SJCRH30 (cell line): ENCODE measurements around the gene PSMC3. TPM values are rescaled to one million over a fixed set of nuclear protein-coding genes. Genes with fewer than 3 reads are reported as not detected.

Experiments used
- DNase-seq, 2 experiments: peaks; one replicate each; pipeline ENCODE4 v3.0.0-alpha.2; 2015 to 2020
- H3K27ac ChIP-seq: fragments of 250-450 bp; sonication (Bioruptor Pico); 2 replicates; pipeline ENCODE4 v1.5.1; 2020; ENCODE audit warnings: mild to moderate bottlenecking, moderate library complexity
- H3K27me3 ChIP-seq: fragments of 250-450 bp; sonication (Bioruptor Pico); 2 replicates; pipeline ENCODE4 v1.5.1; 2020; ENCODE audit warnings: mild to moderate bottlenecking, moderate library complexity
- H3K36me3 ChIP-seq: fragments of 250-450 bp; sonication (Bioruptor Pico); 2 replicates; pipeline ENCODE4 v1.5.1; 2020; ENCODE audit warnings: mild to moderate bottlenecking, moderate library complexity
- H3K4me1 ChIP-seq: fragments of 250-450 bp; sonication (Bioruptor Pico); 2 replicates; pipeline ENCODE4 v1.5.1; 2020; ENCODE audit warnings: mild to moderate bottlenecking, moderate library complexity
- H3K4me3 ChIP-seq: fragments of 250-450 bp; sonication (Bioruptor Pico); 2 replicates; pipeline ENCODE4 v1.5.1; 2020; ENCODE audit warnings: mild to moderate bottlenecking, moderate library complexity
- H3K9me3 ChIP-seq: fragments of 250-450 bp; sonication (Bioruptor Pico); replicated peaks from 2 replicates; pipeline ENCODE4 v1.5.1; 2020; ENCODE audit warnings: mild to moderate bottlenecking, moderate library complexity
- total RNA-seq: library from RNA; depleted of rRNA; stranded (reverse); fragments of >200 nt; shearing (Covaris generic); gene quantifications from 2 replicates; pipeline ENCODE4 v1.2.3, GENCODE V29; 2014

PSMC3 gene
- total RNA-seq, 1 experiment from 2014 or later: 258 TPM

- H3K4me3 ChIP-seq: peak overlapping the region; percentile 71
- peak overlapping the region; percentile 93 for H3K27ac ChIP-seq
- H3K27me3 ChIP-seq: no peaks in the 10 kb centered on the region
- peaks cover 10% of the 10 kb centered on the region for H3K4me1 ChIP-seq
- no peaks in the 10 kb centered on the region for H3K9me3 ChIP-seq
- DNase-seq: no peak
- peaks cover 13% of the 10 kb centered on the region for H3K36me3 ChIP-seq
Observed at GRCh38 chr11:47449541-47449940, 23.3 kb upstream of the PSMC3 start.

GRCh38 chr11:47448566-47449427 lies 22.6 kb upstream of the PSMC3 start, which contains the start of gene RAPSN:
RAPSN (minus strand) TSS chr11:47449136; CDS start chr11:47448964, 172 bp downstream.
- Histone ChIP-seq H3K9me3 (no peaks in the 10 kb centered on the region), H3K27me3 (no peaks in the 10 kb centered on the region), H3K4me3 (peak within 1 kb of the TSS; percentile 71), H3K27ac (peak within 1 kb of the TSS; percentile 93), H3K4me1 (peaks cover 10% of the 10 kb centered on the region), H3K36me3 (peaks cover 17% of the 10 kb centered on the region)
- DNase-seq: peak; percentile 94

- H3K27ac ChIP-seq: peak overlapping the region; percentile 93
- H3K4me1 ChIP-seq: peaks cover 10% of the 10 kb centered on the region
- no peak for DNase-seq
- no peaks in the 10 kb centered on the region for H3K27me3 ChIP-seq
- peaks cover 25% of the 10 kb centered on the region for H3K36me3 ChIP-seq
- H3K4me3 ChIP-seq: peak overlapping the region; percentile 71
- no peaks in the 10 kb centered on the region for H3K9me3 ChIP-seq
Observed at GRCh38 chr11:47447906-47448305, 21.7 kb upstream of the PSMC3 start.

DNA sequence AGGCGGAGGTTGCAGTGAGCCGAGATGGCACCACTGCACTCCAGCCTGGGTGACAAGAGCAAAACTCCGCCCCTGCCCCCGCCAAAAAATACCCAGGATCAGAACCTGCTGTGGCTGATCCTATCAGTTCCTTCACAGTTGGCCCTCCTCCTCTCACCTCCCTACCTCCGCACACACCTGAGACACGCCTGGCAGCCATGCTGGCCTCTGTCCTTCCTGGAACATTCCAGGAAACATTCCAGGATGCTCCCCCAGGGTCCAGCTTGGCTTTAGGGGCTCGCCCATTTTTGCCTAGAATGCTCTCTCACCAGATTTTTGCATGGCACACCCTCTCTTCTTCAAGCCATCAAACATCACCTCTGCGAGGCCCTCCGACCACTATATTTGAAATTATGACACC lies 20.6 kb upstream of the PSMC3 start:
- Histone ChIP-seq H3K36me3 (peaks cover 35% of the 10 kb centered on the region), H3K4me3 (no peak overlapping the region), H3K27me3 (no peaks in the 10 kb centered on the region), H3K4me1 (peaks cover 10% of the 10 kb centered on the region), H3K27ac (no peak overlapping the region), H3K9me3 (no peaks in the 10 kb centered on the region)
- no peak for DNase-seq

GRCh38 chr11:47445840-47446239 lies 19.6 kb upstream of the PSMC3 start:
- Histone ChIP-seq H3K27ac (no peak overlapping the region), H3K4me1 (peaks cover 10% of the 10 kb centered on the region), H3K27me3 (no peaks in the 10 kb centered on the region), H3K4me3 (no peak overlapping the region), H3K36me3 (peaks cover 40% of the 10 kb centered on the region), H3K9me3 (no peaks in the 10 kb centered on the region)
- no peak for DNase-seq

DNA sequence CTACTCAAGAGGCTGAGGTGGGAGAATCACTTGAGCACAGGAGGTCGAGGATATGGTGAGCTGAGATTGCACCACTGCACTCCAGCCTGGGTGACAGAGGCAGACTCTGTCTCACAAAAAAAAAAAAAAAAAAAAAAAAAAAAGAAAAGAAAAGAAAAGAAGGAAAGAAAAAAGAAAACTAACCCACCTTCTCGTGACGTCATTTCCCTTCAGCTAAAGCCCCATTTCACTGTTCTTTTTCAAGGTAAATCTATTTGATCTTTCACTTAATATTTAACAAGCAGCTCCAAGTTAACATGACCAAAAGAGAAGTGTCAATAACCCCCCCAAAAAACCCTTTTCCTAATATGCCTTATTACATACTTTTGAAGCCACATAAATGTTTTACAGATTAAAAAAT lies 17.6 kb upstream of the PSMC3 start:
- H3K27me3 ChIP-seq: no peaks in the 10 kb centered on the region
- no peaks in the 10 kb centered on the region for H3K9me3 ChIP-seq
- H3K36me3 ChIP-seq: peaks cover 45% of the 10 kb centered on the region
- no peak overlapping the region for H3K4me3 ChIP-seq
- no peak overlapping the region for H3K27ac ChIP-seq
- no peaks in the 10 kb centered on the region; the same call in 1 of the 2 replicates for H3K4me1 ChIP-seq
- DNase-seq: no peak

DNA sequence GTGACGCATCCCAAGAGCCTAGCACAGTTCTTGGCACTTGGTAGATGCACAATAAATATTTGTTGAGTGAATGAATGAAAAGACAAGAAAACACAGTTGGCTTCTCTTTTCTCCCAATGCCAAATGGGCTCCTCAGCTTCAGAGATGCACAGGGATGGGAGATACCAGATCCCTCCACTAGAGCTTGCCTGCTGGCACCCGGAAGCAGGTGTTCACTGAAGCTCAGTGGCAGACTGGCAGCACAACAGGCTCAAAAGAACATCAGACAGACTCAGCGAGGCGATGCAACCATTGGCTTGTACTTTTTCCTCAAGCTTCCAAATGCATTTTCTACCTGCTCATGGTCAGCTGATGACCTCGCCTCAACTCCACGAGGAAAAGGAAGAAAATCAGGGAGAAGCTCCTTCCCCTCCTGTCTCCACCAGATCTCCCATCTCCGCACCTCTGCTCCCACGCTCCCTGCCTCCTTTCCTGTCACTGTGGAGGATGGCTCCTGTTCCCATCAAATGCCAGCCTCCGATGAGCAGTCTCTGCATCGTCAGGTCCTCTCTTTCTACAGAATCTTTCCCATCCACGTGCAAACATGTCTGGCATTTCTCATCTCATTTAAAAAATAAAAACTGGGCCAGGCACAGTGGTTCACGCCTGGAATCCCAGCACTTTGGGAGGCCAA lies 16.9 kb upstream of the PSMC3 start:
- Histone ChIP-seq H3K4me1 (no peaks in the 10 kb centered on the region; the same call in 1 of the 2 replicates), H3K9me3 (no peaks in the 10 kb centered on the region), H3K27me3 (no peaks in the 10 kb centered on the region), H3K4me3 (no peak overlapping the region), H3K36me3 (peaks cover 45% of the 10 kb centered on the region), H3K27ac (no peak overlapping the region)
- DNase-seq: no peak

GRCh38 chr11:47442514-47442913 lies 16.3 kb upstream of the PSMC3 start:
- Histone ChIP-seq H3K27ac (no peak overlapping the region), H3K4me3 (no peak overlapping the region), H3K27me3 (no peaks in the 10 kb centered on the region), H3K4me1 (no peaks in the 10 kb centered on the region; the same call in 1 of the 2 replicates), H3K9me3 (no peaks in the 10 kb centered on the region), H3K36me3 (peaks cover 42% of the 10 kb centered on the region)
- DNase-seq: no peak

DNA sequence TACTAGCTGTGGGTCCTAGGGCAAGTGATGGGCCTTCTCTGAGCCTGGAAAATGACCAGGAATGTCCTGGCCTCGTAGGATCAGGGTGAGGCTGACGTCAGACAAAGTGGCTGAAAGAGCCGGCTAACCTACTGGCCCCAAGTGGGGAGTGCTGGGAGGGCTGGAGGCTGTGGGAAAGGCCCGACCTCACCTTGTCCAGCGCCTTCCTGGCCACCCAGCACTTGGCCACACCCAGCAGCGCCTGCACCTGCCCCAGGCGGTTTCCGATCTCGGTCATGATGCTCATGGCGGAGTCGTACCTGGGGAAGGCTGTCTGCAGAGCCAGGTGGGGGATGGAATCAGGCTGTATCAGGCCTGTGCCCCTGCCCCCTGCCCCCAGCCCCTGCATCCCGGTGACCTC lies 15.2 kb upstream of the PSMC3 start:
- H3K36me3 ChIP-seq: peaks cover 34% of the 10 kb centered on the region
- no peak overlapping the region for H3K4me3 ChIP-seq
- no peak overlapping the region for H3K27ac ChIP-seq
- no peak for DNase-seq
- no peaks in the 10 kb centered on the region for H3K4me1 ChIP-seq
- H3K27me3 ChIP-seq: no peaks in the 10 kb centered on the region
- H3K9me3 ChIP-seq: no peaks in the 10 kb centered on the region

- no peak for DNase-seq
- Histone ChIP-seq H3K36me3 (peaks cover 32% of the 10 kb centered on the region), H3K4me3 (no peak overlapping the region), H3K27ac (no peak overlapping the region), H3K4me1 (no peaks in the 10 kb centered on the region), H3K9me3 (no peaks in the 10 kb centered on the region), H3K27me3 (no peaks in the 10 kb centered on the region)
Observed at GRCh38 chr11:47440054-47440476, 13.8 kb upstream of the PSMC3 start.

GRCh38 chr11:47438721-47439120 lies 12.5 kb upstream of the PSMC3 start:
- H3K27ac ChIP-seq: no peak overlapping the region
- no peak overlapping the region for H3K4me3 ChIP-seq
- DNase-seq: no peak
- H3K4me1 ChIP-seq: no peaks in the 10 kb centered on the region
- no peaks in the 10 kb centered on the region for H3K27me3 ChIP-seq
- H3K36me3 ChIP-seq: peaks cover 27% of the 10 kb centered on the region
- no peaks in the 10 kb centered on the region for H3K9me3 ChIP-seq

DNA sequence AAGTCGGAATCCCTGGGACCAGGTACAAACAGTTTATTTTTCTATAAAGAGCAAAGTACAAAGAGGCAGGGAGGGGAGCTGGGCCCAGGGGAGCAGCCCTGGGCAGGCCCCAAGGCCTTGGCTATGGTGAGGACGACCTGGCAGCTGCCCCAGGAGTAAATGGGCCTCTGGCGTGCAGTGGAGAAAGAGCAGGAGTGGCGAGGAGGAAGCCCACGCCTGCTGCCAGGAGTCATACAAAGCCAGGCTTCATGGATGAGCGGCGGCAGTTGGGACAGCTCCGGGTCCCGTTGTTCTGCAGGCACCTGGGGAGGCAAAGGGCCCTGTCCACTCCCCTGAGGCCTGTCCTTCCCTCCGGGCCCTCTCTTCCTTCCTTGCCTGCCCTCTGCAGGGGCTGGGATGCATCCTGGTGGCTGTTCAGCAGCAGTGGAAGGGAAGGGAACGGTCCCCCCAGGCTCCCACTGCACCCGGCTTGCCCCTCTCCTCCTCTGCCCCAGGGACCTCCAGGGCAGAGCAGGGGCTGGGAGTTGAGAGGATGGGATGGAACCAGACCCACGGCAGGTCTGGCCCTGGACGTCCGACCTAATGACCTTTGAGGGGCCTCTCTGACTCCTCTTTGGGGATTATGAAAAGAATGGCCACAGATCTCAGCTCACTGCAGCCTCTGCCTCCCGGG lies 11.6 kb upstream of the PSMC3 start:
- H3K36me3 ChIP-seq: peaks cover 20% of the 10 kb centered on the region
- H3K27me3 ChIP-seq: no peaks in the 10 kb centered on the region
- peaks cover 4% of the 10 kb centered on the region for H3K4me1 ChIP-seq
- no peak overlapping the region for H3K4me3 ChIP-seq
- no peak for DNase-seq
- H3K9me3 ChIP-seq: no peaks in the 10 kb centered on the region
- no peak overlapping the region for H3K27ac ChIP-seq

GRCh38 chr11:47437218-47437745 lies 11.0 kb upstream of the PSMC3 start:
- Histone ChIP-seq H3K27ac (no peak overlapping the region), H3K9me3 (no peaks in the 10 kb centered on the region), H3K4me1 (peaks cover 6% of the 10 kb centered on the region), H3K27me3 (no peaks in the 10 kb centered on the region), H3K36me3 (peaks cover 14% of the 10 kb centered on the region; the same call in 1 of the 2 replicates), H3K4me3 (no peak overlapping the region)
- no peak for DNase-seq

- peaks cover 8% of the 10 kb centered on the region; the same call in 1 of the 2 replicates for H3K36me3 ChIP-seq
- H3K4me3 ChIP-seq: no peak overlapping the region
- H3K27me3 ChIP-seq: no peaks in the 10 kb centered on the region
- DNase-seq: no peak
- no peak overlapping the region for H3K27ac ChIP-seq
- peaks cover 6% of the 10 kb centered on the region for H3K4me1 ChIP-seq
- no peaks in the 10 kb centered on the region for H3K9me3 ChIP-seq
Observed at GRCh38 chr11:47436726-47437125, 10.5 kb upstream of the PSMC3 start.
